HTERT RPE-1 (cell line): ENCODE measurements around the gene GAS6.
"Not testable (repeated sequence)": the region's sequence is repeated elsewhere in the genome, so short reads cannot be mapped to it uniquely, and the experiment has no call there.

Source experiments
- in situ Hi-C: fragments of 300-500 bp; cut with MboI; formaldehyde crosslinking; loops from 4 replicates; pipeline ENCODE4 v1.14.3; 2020; ENCODE audit warnings: low sequenced_read_pairs

Gene GAS6

GRCh38 chr13:113810640-113811039, 53.2 kb downstream of the GAS6 start:
- in situ Hi-C loops, result no loop called here

GRCh38 chr13:113809934-113810333, 53.9 kb downstream of the GAS6 start:
- in situ Hi-C loops, result no loop called here

GRCh38 chr13:113808058-113808834, 55.6 kb downstream of the GAS6 start:
- in situ Hi-C loops, result no loop called here

- in situ Hi-C loops, result no loop called here
These were observed 57.4 kb downstream of the GAS6 start for GRCh38 chr13:113806526-113806925.

- in situ Hi-C loops, result no loop called here
These were observed 57.8 kb downstream of the GAS6 start for GRCh38 chr13:113806104-113806471.

- in situ Hi-C loops, result no loop called here
These were observed 58.3 kb downstream of the GAS6 start for GRCh38 chr13:113805431-113806103.

GRCh38 chr13:113804703-113805430, 59.0 kb downstream of the GAS6 start:
- in situ Hi-C loops, result no loop called here

- in situ Hi-C loops, result no loop called here
These were observed 59.7 kb downstream of the GAS6 start for GRCh38 chr13:113804017-113804702.

GRCh38 chr13:113803409-113804016, 60.4 kb downstream of the GAS6 start:
- in situ Hi-C loops, result no loop called here

GRCh38 chr13:113802761-113803160, 61.1 kb downstream of the GAS6 start:
- in situ Hi-C loops, result no loop called here

GRCh38 chr13:113802090-113802531, 61.8 kb downstream of the GAS6 start:
- in situ Hi-C loops, result no loop called here

- in situ Hi-C loops, result no loop called here
These were observed 62.5 kb downstream of the GAS6 start for GRCh38 chr13:113801289-113801961.

GRCh38 chr13:113800576-113800926, 63.3 kb downstream of the GAS6 start:
- in situ Hi-C loops, result no loop called here

GRCh38 chr13:113798200-113798811, 65.6 kb downstream of the GAS6 start:
- in situ Hi-C loops, result no loop called here

- in situ Hi-C loops, result no loop called here
These were observed 66.8 kb downstream of the GAS6 start for GRCh38 chr13:113796964-113797676.

- in situ Hi-C loops, result no loop called here
These were observed 67.5 kb downstream of the GAS6 start for GRCh38 chr13:113796211-113796963.

GRCh38 chr13:113795362-113795761, 68.5 kb downstream of the GAS6 start:
- in situ Hi-C loops, result not testable (repeated sequence)

GRCh38 chr13:113794764-113795173, 69.1 kb downstream of the GAS6 start:
- in situ Hi-C loops, result no loop called here
